ENCODE measurements around the gene RERE.

RERE gene

DNA sequence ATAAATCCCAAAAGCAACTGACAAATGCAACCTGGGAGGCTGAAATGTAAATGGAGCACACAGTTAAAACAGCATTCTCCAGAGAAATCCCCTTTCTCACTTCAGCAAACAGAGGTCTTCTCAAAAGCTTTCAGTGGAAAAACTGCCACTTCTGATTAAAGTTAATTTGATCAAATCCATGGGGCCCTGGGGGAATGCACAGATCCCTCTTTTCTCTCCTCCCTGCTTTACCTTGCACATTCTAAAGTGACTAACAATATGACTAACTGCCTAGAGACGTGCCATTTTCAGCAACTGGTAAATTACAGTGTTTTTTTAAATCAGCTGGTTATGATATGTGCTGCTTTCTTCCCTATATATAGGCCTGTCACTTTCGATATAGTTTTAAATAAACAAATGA is 142.5 kb downstream of the RERE start:
- Histone ChIP-seq H3K9ac (ENCODE audit: low read depth, low read length, poor library complexity) (no peak overlapping the region), H3K18ac (ENCODE audit: low read length) (no peak overlapping the region), H2BK12ac (ENCODE audit: low read length) (no peak overlapping the region), H3K23ac (ENCODE audit: low read depth, low read length, poor library complexity) (no peak overlapping the region), H2AFZ (ENCODE audit: low read length) (no peak overlapping the region), H3K14ac (ENCODE audit: low read length) (no peak overlapping the region), H2AK5ac (ENCODE audit: low read depth, low read length) (no peak overlapping the region), H3K27me3 (ENCODE audit: control insufficient read depth in 3 of 3, insufficient read depth in 3 of 3, low read depth in 1 of 3, low read length in 3 of 3) (no peaks in the 10 kb centered on the region), H3K4me2 (ENCODE audit: insufficient read depth, low read length, poor library complexity, severe bottlenecking) (no peak overlapping the region), H3K4me1 (ENCODE audit: control insufficient read depth in 2 of 2, insufficient read depth in 1 of 2, low read depth in 1 of 2, low read length in 2 of 2) (peaks cover 10 to 11% of the 10 kb centered on the region in 2 donors), H2BK15ac (ENCODE audit: low read length) (no peak overlapping the region), H3K79me1 (ENCODE audit: low read depth, low read length) (peaks cover 2% of the 10 kb centered on the region), H3K4me3 (ENCODE audit: low read length in 2 of 2) (no peak overlapping the region), H4K91ac (ENCODE audit: low read depth, low read length, poor library complexity) (no peak overlapping the region), H3K36me3 (replicated peaks in 1 of 2; ENCODE audit: control insufficient read depth in 2 of 2, insufficient read depth in 2 of 2, low read length in 2 of 2) (peaks cover 0 to 12% of the 10 kb centered on the region in 2 donors), H4K8ac (ENCODE audit: low read depth, low read length) (no peak overlapping the region), H2BK5ac (ENCODE audit: low read length) (no peak overlapping the region), H3K9me3 (replicated peaks in 1 of 2; ENCODE audit: control insufficient read depth in 2 of 2, insufficient read depth in 1 of 2, low read depth in 1 of 2, low read length in 2 of 2) (no peaks in the 10 kb centered on the region), H2BK120ac (ENCODE audit: low read depth, low read length) (no peak overlapping the region), H3K27ac (replicated peaks; ENCODE audit: low read length) (no peak overlapping the region), H3K4ac (ENCODE audit: low read length) (no peak overlapping the region)
- no CpG with 5 or more reads among the region's 2 CpGs for WGBS, 2 donors (ENCODE audit: extremely low coverage in 2 of 2, insufficient read length in 2 of 2, insufficient replicate concordance in 1 of 2)
- no peak for DNase-seq (ENCODE audit: low spot score)

DNA sequence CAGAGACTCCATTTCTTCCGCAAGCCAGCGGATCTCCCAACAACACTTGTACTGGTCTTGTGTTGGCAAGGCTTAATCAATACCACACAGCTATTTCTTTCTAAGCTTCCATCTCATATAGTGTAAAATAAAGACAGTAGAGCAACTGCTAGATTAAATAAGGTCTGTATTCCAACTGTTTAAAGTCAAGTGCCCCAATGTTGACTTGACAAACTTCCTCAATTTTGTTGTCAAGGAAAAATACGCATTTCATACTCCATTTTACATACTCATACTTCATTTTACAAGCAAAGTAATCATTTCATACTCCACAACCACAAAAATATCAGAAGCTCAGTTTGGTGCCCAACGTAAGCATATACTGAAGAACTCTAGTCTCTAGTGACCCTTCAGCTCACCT is 143.0 kb downstream of the RERE start:
- Histone ChIP-seq H3K27me3 (ENCODE audit: control insufficient read depth in 3 of 3, insufficient read depth in 3 of 3, low read depth in 1 of 3, low read length in 3 of 3) (no peaks in the 10 kb centered on the region), H3K4me2 (ENCODE audit: insufficient read depth, low read length, poor library complexity, severe bottlenecking) (no peak overlapping the region), H2BK120ac (ENCODE audit: low read depth, low read length) (no peak overlapping the region), H3K4me3 (ENCODE audit: low read length in 2 of 2) (no peak overlapping the region), H3K27ac (replicated peaks; ENCODE audit: low read length) (no peak overlapping the region), H4K91ac (ENCODE audit: low read depth, low read length, poor library complexity) (no peak overlapping the region), H3K36me3 (replicated peaks in 1 of 2; ENCODE audit: control insufficient read depth in 2 of 2, insufficient read depth in 2 of 2, low read length in 2 of 2) (peaks cover 0 to 12% of the 10 kb centered on the region in 2 donors), H2AFZ (ENCODE audit: low read length) (no peak overlapping the region), H3K14ac (ENCODE audit: low read length) (no peak overlapping the region), H2BK15ac (ENCODE audit: low read length) (no peak overlapping the region), H3K23ac (ENCODE audit: low read depth, low read length, poor library complexity) (no peak overlapping the region), H2AK5ac (ENCODE audit: low read depth, low read length) (no peak overlapping the region), H3K4me1 (ENCODE audit: control insufficient read depth in 2 of 2, insufficient read depth in 1 of 2, low read depth in 1 of 2, low read length in 2 of 2) (peaks cover 11 to 14% of the 10 kb centered on the region in 2 donors), H4K8ac (ENCODE audit: low read depth, low read length) (no peak overlapping the region), H3K9me3 (replicated peaks in 1 of 2; ENCODE audit: control insufficient read depth in 2 of 2, insufficient read depth in 1 of 2, low read depth in 1 of 2, low read length in 2 of 2) (no peaks in the 10 kb centered on the region), H2BK5ac (ENCODE audit: low read length) (no peak overlapping the region), H3K79me1 (ENCODE audit: low read depth, low read length) (peaks cover 2% of the 10 kb centered on the region), H2BK12ac (ENCODE audit: low read length) (no peak overlapping the region), H3K18ac (ENCODE audit: low read length) (no peak overlapping the region), H3K4ac (ENCODE audit: low read length) (no peak overlapping the region), H3K9ac (ENCODE audit: low read depth, low read length, poor library complexity) (no peak overlapping the region)
- no peak for DNase-seq (ENCODE audit: low spot score)
- WGBS, 2 donors (ENCODE audit: extremely low coverage in 2 of 2, insufficient read length in 2 of 2, insufficient replicate concordance in 1 of 2): no CpG with 5 or more reads among the region's 4 CpGs

DNA sequence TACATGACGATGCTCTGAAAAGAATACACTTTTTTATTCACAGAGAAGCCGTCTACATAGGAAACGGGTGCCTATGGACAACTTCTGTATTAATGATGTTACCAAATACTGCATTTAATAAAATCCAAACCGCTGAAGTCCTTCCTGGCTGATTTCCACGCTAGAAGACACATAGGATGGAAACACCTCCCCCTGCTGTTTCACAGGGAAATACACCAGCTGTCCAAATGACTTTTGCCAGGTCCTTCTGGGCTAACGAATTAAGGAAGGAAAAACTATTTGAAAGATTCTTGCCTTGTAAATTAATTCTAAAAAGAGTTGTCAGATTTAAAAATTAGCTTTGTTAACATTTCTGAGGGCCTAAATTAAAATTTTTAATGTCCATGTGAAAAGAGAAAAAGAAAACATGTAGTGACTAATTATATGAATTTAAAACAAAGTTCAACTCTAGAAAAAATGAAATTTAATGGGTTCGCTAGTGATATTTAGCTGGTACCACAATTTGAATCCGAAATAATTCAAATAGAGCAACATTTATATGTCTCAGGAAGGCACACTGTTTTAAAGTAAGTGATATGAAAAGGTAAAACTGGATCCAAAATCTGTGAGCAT is 146.0 kb downstream of the RERE start:
- no peak overlapping the region for H2BK12ac ChIP-seq (ENCODE audit: low read length)
- H3K9me3 ChIP-seq (replicated peaks in 1 of 2; ENCODE audit: control insufficient read depth in 2 of 2, insufficient read depth in 1 of 2, low read depth in 1 of 2, low read length in 2 of 2): no peaks in the 10 kb centered on the region
- H2BK120ac ChIP-seq (ENCODE audit: low read depth, low read length): no peak overlapping the region
- H3K9ac ChIP-seq (ENCODE audit: low read depth, low read length, poor library complexity): no peak overlapping the region
- peak overlapping the region; percentile 20 for H3K27ac ChIP-seq (replicated peaks; ENCODE audit: low read length)
- no peaks in the 10 kb centered on the region for H3K36me3 ChIP-seq (replicated peaks in 1 of 2; ENCODE audit: control insufficient read depth in 2 of 2, insufficient read depth in 2 of 2, low read length in 2 of 2)
- H3K4me3 ChIP-seq (ENCODE audit: low read length in 2 of 2): no peak overlapping the region
- H3K14ac ChIP-seq (ENCODE audit: low read length): no peak overlapping the region
- no peak overlapping the region for H2BK5ac ChIP-seq (ENCODE audit: low read length)
- no peak overlapping the region for H3K4me2 ChIP-seq (ENCODE audit: insufficient read depth, low read length, poor library complexity, severe bottlenecking)
- H4K91ac ChIP-seq (ENCODE audit: low read depth, low read length, poor library complexity): no peak overlapping the region
- no peak overlapping the region for H2AK5ac ChIP-seq (ENCODE audit: low read depth, low read length)
- no peak overlapping the region for H2BK15ac ChIP-seq (ENCODE audit: low read length)
- H3K79me1 ChIP-seq (ENCODE audit: low read depth, low read length): no peaks in the 10 kb centered on the region
- H3K27me3 ChIP-seq (ENCODE audit: control insufficient read depth in 3 of 3, insufficient read depth in 3 of 3, low read depth in 1 of 3, low read length in 3 of 3): no peaks in the 10 kb centered on the region
- no peak overlapping the region for H3K18ac ChIP-seq (ENCODE audit: low read length)
- H3K4ac ChIP-seq (ENCODE audit: low read length): no peak overlapping the region
- DNase-seq (ENCODE audit: low spot score): peak; percentile 32
- no peak overlapping the region for H3K23ac ChIP-seq (ENCODE audit: low read depth, low read length, poor library complexity)
- WGBS, 2 donors (ENCODE audit: extremely low coverage in 2 of 2, insufficient read length in 2 of 2, insufficient replicate concordance in 1 of 2): no CpG with 5 or more reads among the region's 8 CpGs
- H4K8ac ChIP-seq (ENCODE audit: low read depth, low read length): no peak overlapping the region
- no peak overlapping the region for H2AFZ ChIP-seq (ENCODE audit: low read length)
- H3K4me1 ChIP-seq (ENCODE audit: control insufficient read depth in 2 of 2, insufficient read depth in 1 of 2, low read depth in 1 of 2, low read length in 2 of 2): peaks cover 11 to 31% of the 10 kb centered on the region in 2 donors

DNA sequence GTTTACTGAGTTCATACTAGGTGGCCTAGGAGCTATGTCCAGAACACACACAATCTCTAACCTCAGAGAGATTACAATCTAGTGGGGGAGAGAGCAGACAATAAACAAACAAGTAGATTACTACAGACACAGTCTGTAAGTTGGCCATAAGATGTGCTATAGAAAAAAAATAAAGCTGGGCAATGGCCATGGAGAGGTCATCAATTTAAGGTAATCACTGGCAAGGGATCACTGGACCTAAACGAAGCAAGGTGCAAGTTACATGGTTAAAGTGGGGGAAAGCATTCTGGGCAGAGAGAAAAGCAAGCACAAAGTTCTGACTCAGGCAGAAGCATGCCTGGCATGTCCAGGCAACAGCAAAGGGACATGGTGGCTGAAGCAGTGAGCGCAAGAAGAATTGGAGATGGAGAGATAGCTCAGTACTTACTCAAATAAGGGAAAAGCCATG is 147.0 kb downstream of the RERE start:
- H2AFZ ChIP-seq (ENCODE audit: low read length): no peak overlapping the region
- H3K4ac ChIP-seq (ENCODE audit: low read length): no peak overlapping the region
- no peak overlapping the region for H4K91ac ChIP-seq (ENCODE audit: low read depth, low read length, poor library complexity)
- DNase-seq (ENCODE audit: low spot score): no peak
- no peak overlapping the region for H2BK15ac ChIP-seq (ENCODE audit: low read length)
- H3K27me3 ChIP-seq (ENCODE audit: control insufficient read depth in 3 of 3, insufficient read depth in 3 of 3, low read depth in 1 of 3, low read length in 3 of 3): no peaks in the 10 kb centered on the region
- H2BK120ac ChIP-seq (ENCODE audit: low read depth, low read length): no peak overlapping the region
- H3K18ac ChIP-seq (ENCODE audit: low read length): no peak overlapping the region
- H2AK5ac ChIP-seq (ENCODE audit: low read depth, low read length): no peak overlapping the region
- no peak overlapping the region for H3K14ac ChIP-seq (ENCODE audit: low read length)
- no peak overlapping the region for H3K4me2 ChIP-seq (ENCODE audit: insufficient read depth, low read length, poor library complexity, severe bottlenecking)
- no CpG with 5 or more reads among the region's 2 CpGs for WGBS, 2 donors (ENCODE audit: extremely low coverage in 2 of 2, insufficient read length in 2 of 2, insufficient replicate concordance in 1 of 2)
- H3K27ac ChIP-seq (replicated peaks; ENCODE audit: low read length): no peak overlapping the region
- no peak overlapping the region for H2BK12ac ChIP-seq (ENCODE audit: low read length)
- H3K9ac ChIP-seq (ENCODE audit: low read depth, low read length, poor library complexity): no peak overlapping the region
- peaks cover 11 to 37% of the 10 kb centered on the region in 2 donors for H3K4me1 ChIP-seq (ENCODE audit: control insufficient read depth in 2 of 2, insufficient read depth in 1 of 2, low read depth in 1 of 2, low read length in 2 of 2)
- no peak overlapping the region for H4K8ac ChIP-seq (ENCODE audit: low read depth, low read length)
- no peaks in the 10 kb centered on the region for H3K79me1 ChIP-seq (ENCODE audit: low read depth, low read length)
- H2BK5ac ChIP-seq (ENCODE audit: low read length): no peak overlapping the region
- H3K4me3 ChIP-seq (ENCODE audit: low read length in 2 of 2): no peak overlapping the region
- no peak overlapping the region for H3K23ac ChIP-seq (ENCODE audit: low read depth, low read length, poor library complexity)
- H3K9me3 ChIP-seq (replicated peaks in 1 of 2; ENCODE audit: control insufficient read depth in 2 of 2, insufficient read depth in 1 of 2, low read depth in 1 of 2, low read length in 2 of 2): no peaks in the 10 kb centered on the region
- H3K36me3 ChIP-seq (replicated peaks in 1 of 2; ENCODE audit: control insufficient read depth in 2 of 2, insufficient read depth in 2 of 2, low read length in 2 of 2): no peaks in the 10 kb centered on the region

Data from neuronal stem cell (in vitro differentiated cells).